Endothelial cell of umbilical vein (primary cell): ENCODE measurements around the gene TTYH3. TPM values are rescaled to one million over a fixed set of nuclear protein-coding genes. Genes with fewer than 3 reads are reported as not detected.

Experiments
- BruUV-seq: library from RNA; stranded (reverse); fragments of 400-500 nt; replicated peaks from 2 replicates; lab custom pipeline; 2021; lab: Mats Ljungman, UMichigan
- CTCF ChIA-PET: fragments of 300-600, 350-600 bp; sonication (Branson Sonifier 250); formaldehyde crosslinking; loops from one replicate; lab custom pipeline; 2021; ENCODE audit warnings: antibody characterized with exemption, inconsistent platforms; lab: Charles Lee
- POLR2A ChIA-PET: fragments of 300-600, 350-600 bp; sonication (Branson Sonifier 250); formaldehyde crosslinking; loops from one replicate; lab custom pipeline; 2021; ENCODE audit warnings: antibody characterized with exemption, inconsistent platforms; lab: Charles Lee
- DNase-seq: peaks from one replicate; pipeline ENCODE4 v3.0.0-alpha.2; 2011; ENCODE audit warnings: low read depth, low spot score
- FAIRE-seq: peaks from 2 replicates; lab custom pipeline; 2011; peaks lifted over from hg19 to GRCh38; lab: Jason Lieb, UNC
- H2AFZ ChIP-seq: 2 replicates; pipeline ENCODE4 v1.6.0; 2012; ENCODE audit warnings: low read depth, low read length, control low read depth, inconsistent platforms
- H3K27ac ChIP-seq: 2 replicates; pipeline ENCODE4 v1.5.1; 2011; ENCODE audit warnings: low read depth, mild to moderate bottlenecking, control low read depth, low read length, moderate library complexity; ENCODE audit not compliant: insufficient read depth
- H3K27me3 ChIP-seq, 2 experiments: 2 replicates each; pipeline versions ENCODE4 v1.6.0 to v1.6.1; 2011; ENCODE audit warnings: low read length in 2 of 2, mixed read lengths in 1 of 2; ENCODE audit not compliant: control insufficient read depth in 2 of 2, insufficient read depth in 2 of 2
- H3K36me3 ChIP-seq, 2 experiments: 2 replicates in 1 of 2; 3 replicates in 1 of 2; pipeline ENCODE4 v1.5.1; 2011; ENCODE audit warnings: low read length in 2 of 2, mild to moderate bottlenecking in 1 of 2, moderate library complexity in 1 of 2; ENCODE audit not compliant: control insufficient read depth in 2 of 2, insufficient read depth in 2 of 2; ENCODE audit errors: extremely low read depth in 1 of 2
- H3K4me1 ChIP-seq: 3 replicates; pipeline ENCODE4 v1.5.1; 2011; ENCODE audit warnings: mild to moderate bottlenecking, low read length; ENCODE audit not compliant: control insufficient read depth, insufficient read depth; ENCODE audit errors: extremely low read depth
- H3K4me2 ChIP-seq: 2 replicates; pipeline ENCODE4 v1.6.1; 2011; ENCODE audit warnings: low read length, control low read depth, mixed read lengths; ENCODE audit not compliant: insufficient read depth
- H3K4me3 ChIP-seq, 3 experiments: fragments of 200-600 bp in 1 of 3; sonication (generic), shearing (Covaris generic) in 1 of 3; replicated peaks in 1 of 3; 2 replicates each; pipeline ENCODE4 v1.5.1; 2011 to 2016; ENCODE audit warnings: control low read depth in 3 of 3, low read length in 3 of 3, mild to moderate bottlenecking in 2 of 3, inconsistent platforms in 1 of 3, low read depth in 1 of 3, moderate library complexity in 1 of 3; ENCODE audit not compliant: insufficient read depth in 1 of 3
- H3K79me2 ChIP-seq: 2 replicates; pipeline ENCODE4 v1.6.0; 2012; ENCODE audit warnings: low read length, inconsistent platforms; ENCODE audit not compliant: control insufficient read depth, insufficient read depth
- H3K9ac ChIP-seq: replicated peaks from 2 replicates; pipeline ENCODE3; 2011; ENCODE audit warnings: low read length, control low read depth; ENCODE audit not compliant: insufficient read depth; ENCODE audit errors: extremely low read depth
- H3K9me1 ChIP-seq: replicated peaks from 3 replicates; pipeline ENCODE4 v1.6.0; 2011; ENCODE audit warnings: mild to moderate bottlenecking, low read length; ENCODE audit not compliant: control insufficient read depth, insufficient read depth; ENCODE audit errors: extremely low read depth
- H3K9me3 ChIP-seq: replicated peaks from 2 replicates; pipeline ENCODE4 v1.5.1; 2012; ENCODE audit warnings: low read length, inconsistent platforms; ENCODE audit not compliant: control insufficient read depth, insufficient read depth
- H4K20me1 ChIP-seq: replicated peaks from 2 replicates; pipeline ENCODE3; 2011; ENCODE audit warnings: mild to moderate bottlenecking, low read length; ENCODE audit not compliant: control insufficient read depth, insufficient read depth; ENCODE audit errors: extremely low read depth
- CTCF ChIP-seq, 2 donors: IDR thresholded peaks; 1 replicate in 1 of 2; 2 replicates in 1 of 2; pipeline ENCODE4 v1.5.1; 2011; ENCODE audit warnings: low read length in 2 of 2, mild to moderate bottlenecking in 2 of 2, moderate library complexity in 2 of 2, control low read depth in 1 of 2, inconsistent platforms in 1 of 2, low read depth in 1 of 2; ENCODE audit not compliant: insufficient read depth in 1 of 2; ENCODE audit errors: extremely low read depth in 1 of 2
- MYC ChIP-seq: IDR thresholded peaks from one replicate; pipeline ENCODE4 v1.6.1; 2011; ENCODE audit warnings: mild to moderate bottlenecking, low read depth, low read length
- dilution Hi-C: fragments of 300-500 bp; cut with MboI; formaldehyde crosslinking; loops from one replicate; pipeline ENCODE4 v1.15.0; 2019; ENCODE audit warnings: low sequenced_read_pairs; ENCODE audit not compliant: extremely low pct_ligation_motif_present
- intact Hi-C: fragments of 100-400 bp; cut with micrococcal nuclease; formaldehyde crosslinking; loops from one replicate; pipeline ENCODE4 v1.10.0; 2022
- polyA plus RNA-seq, 4 experiments: library from polyadenylated mRNA; depleted of rRNA in 3 of 4; stranded (reverse) in 3 of 4; unstranded in 1 of 4; fragments of >200 nt; gene quantifications; 2 replicates each; pipeline versions ENCODE4 v1.2.1 to v1.2.3, GENCODE V29; 2011 to 2012; ENCODE audit warnings: missing spikeins in 1 of 4
- total RNA-seq: library from RNA; stranded (reverse); gene quantifications from 2 replicates; pipeline ENCODE4 v1.2.3, GENCODE V29; 2021

Gene TTYH3
- total and polyA plus RNA-seq, 2 donors (not counting 3 experiments of a cell fraction or from before 2014, with no cell fraction given): 143 to 280 TPM

- Histone ChIP-seq H3K36me3 (no peaks in the 10 kb centered on the region), H3K27me3 (no peaks in the 10 kb centered on the region), H3K9me1 (no peaks in the 10 kb centered on the region), H3K79me2 (no peaks in the 10 kb centered on the region), H4K20me1 (no peaks in the 10 kb centered on the region), H3K27ac (no peak overlapping the region), H2AFZ (no peak overlapping the region), H3K4me1 (no peaks in the 10 kb centered on the region), H3K9ac (no peak overlapping the region), H3K4me3 (no peak overlapping the region), H3K9me3 (no peaks in the 10 kb centered on the region), H3K4me2 (no peak overlapping the region)
- ChIA-PET CTCF (interaction anchor here (0.6 to 3.7 kb wide), 30 partner anchors 9 to 268 kb away, joined by 3 to 83 read pairs (median 5); partner anchors contain the start of gene IQCE), POLR2A (no interaction called here)
- FAIRE-seq (peak; percentile 87), DNase-seq (peak; percentile 65)
- dilution Hi-C loops: no loop called here
- no TSS peak for BruUV-seq
- intact Hi-C loops: loop anchor here (1.0 to 2.0 kb wide), 4 partner anchors 72 to 230 kb away; no protein-coding TSS in a partner anchor
- TF ChIP-seq CTCF (IDR thresholded peaks at IDR 0.05; ENCODE audit: extremely low read depth in 1 of 2, insufficient read depth in 1 of 2, low read depth in 1 of 2, low read length in 2 of 2) (peak; percentile 65 to 83), MYC (no peak)
Measured at GRCh38 chr7:2680792-2681490, 49.2 kb downstream of the TTYH3 start.
